Smooth muscle cell (in vitro differentiated cells): Measurements from ENCODE around the gene TSPAN9. TPM values are rescaled to one million over a fixed set of nuclear protein-coding genes. Genes with fewer than 3 reads are reported as not detected.

Experiments used
- DNase-seq: peaks from one replicate; lab custom pipeline; 2025; ENCODE audit not compliant: unreplicated experiment; lab: John Stamatoyannopoulos, UW
- H2AFZ ChIP-seq: fragments of 200-600 bp; sonication (generic); 2 replicates; pipeline ENCODE4 v1.6.0; 2016; ENCODE audit warnings: antibody characterized with exemption, low read depth, mild to moderate bottlenecking
- H3F3A ChIP-seq: fragments of 200-600 bp; sonication (generic); 2 replicates; pipeline ENCODE4 v1.6.0; 2017; ENCODE audit warnings: antibody characterized with exemption, low read depth
- H3K27ac ChIP-seq: fragments of 200-600 bp; sonication (generic); 2 replicates; pipeline ENCODE4 v1.5.1; 2016; ENCODE audit warnings: low read depth, mild to moderate bottlenecking
- H3K27me3 ChIP-seq: fragments of 200-600 bp; sonication (generic); 2 replicates; pipeline ENCODE4 v1.6.1; 2016; ENCODE audit warnings: low read depth, mild to moderate bottlenecking
- H3K36me3 ChIP-seq: fragments of 200-600 bp; sonication (generic); 2 replicates; pipeline ENCODE4 v1.5.1; 2016; ENCODE audit warnings: low read depth
- H3K4me1 ChIP-seq: fragments of 200-600 bp; sonication (generic); 2 replicates; pipeline ENCODE4 v1.5.1; 2016; ENCODE audit warnings: low read depth
- H3K4me2 ChIP-seq: fragments of 200-600 bp; sonication (generic); 2 replicates; pipeline ENCODE4 v1.6.0; 2016; ENCODE audit warnings: mild to moderate bottlenecking
- H3K4me3 ChIP-seq: fragments of 200-600 bp; sonication (generic); 2 replicates; pipeline ENCODE4 v1.5.1; 2016; ENCODE audit warnings: mild to moderate bottlenecking
- H3K79me2 ChIP-seq: fragments of 200-600 bp; sonication (generic); 2 replicates; pipeline ENCODE4 v1.6.0; 2016; ENCODE audit warnings: low read depth, mild to moderate bottlenecking
- H3K9ac ChIP-seq: fragments of 200-600 bp; sonication (generic); 2 replicates; pipeline ENCODE4 v1.6.0; 2016; ENCODE audit warnings: low read depth
- H3K9me3 ChIP-seq: fragments of 200-600 bp; sonication (generic); replicated peaks from 2 replicates; pipeline ENCODE4 v1.5.1; 2016; ENCODE audit warnings: low read depth
- H4K20me1 ChIP-seq: fragments of 200-600 bp; sonication (generic); 2 replicates; pipeline ENCODE4 v1.6.0; 2016; ENCODE audit warnings: low read depth
- CTCF ChIP-seq: fragments of 200-600 bp; sonication (generic); IDR thresholded peaks from 2 replicates; pipeline ENCODE4 v1.5.1; 2017; ENCODE audit warnings: borderline replicate concordance, mild to moderate bottlenecking, antibody characterized with exemption; ENCODE audit not compliant: insufficient read depth, poor library complexity, severe bottlenecking
- WGBS: methylation state at CpG from one replicate; pipeline ENCODE4 v1.1.7; 2016; ENCODE audit warnings: low lambda C conversion rate; 5-methylcytosine and 5-hydroxymethylcytosine counted together
- polyA plus RNA-seq: library from polyadenylated mRNA; unstranded; fragments of >200 nt; fragmentation: Nextera tagmentation; extraction: Ambion mirVana; gene quantifications from 2 replicates; pipeline ENCODE4 v1.2.1, GENCODE V29; 2016
- total RNA-seq: library from RNA; depleted of rRNA; stranded (reverse); fragments of >200 nt; gene quantifications from 2 replicates; pipeline ENCODE4 v1.2.3, GENCODE V29; 2014

TSPAN9 gene
- total and polyA plus RNA-seq, 2 experiments from 2014 or later, result 17.7 to 29.8 TPM

GRCh38 chr12:3117591-3118015 lies 40.4 kb downstream of the TSPAN9 start:
- H3K27ac ChIP-seq, result peak overlapping the region; percentile 93
- no peak overlapping the region for H2AFZ ChIP-seq
- peaks cover 24% of the 10 kb centered on the region for H3K4me1 ChIP-seq
- H3K79me2 ChIP-seq, result peaks cover 16% of the 10 kb centered on the region
- H3K9me3 ChIP-seq, result no peaks in the 10 kb centered on the region
- peak overlapping the region; percentile 38 for H3K9ac ChIP-seq
- no peaks in the 10 kb centered on the region for H3K27me3 ChIP-seq
- H3K4me3 ChIP-seq, result no peak overlapping the region
- peaks cover 4% of the 10 kb centered on the region for H3F3A ChIP-seq
- WGBS, result 62% methylated on average over 3 of the region's 3 CpGs
- no peak for TF ChIP-seq CTCF
- H4K20me1 ChIP-seq, result no peaks in the 10 kb centered on the region
- DNase-seq, result no peak
- no peaks in the 10 kb centered on the region for H3K36me3 ChIP-seq
- peak overlapping the region; percentile 74 for H3K4me2 ChIP-seq

GRCh38 chr12:3119192-3119755 lies 42.1 kb downstream of the TSPAN9 start:
- Histone ChIP-seq H3K79me2 (peaks cover 12% of the 10 kb centered on the region), H3K9me3 (no peaks in the 10 kb centered on the region), H3K4me1 (peaks cover 31% of the 10 kb centered on the region), H3K27me3 (no peaks in the 10 kb centered on the region), H3F3A (peaks cover 4% of the 10 kb centered on the region), H3K9ac (peak overlapping the region; percentile 50), H2AFZ (no peak overlapping the region), H3K27ac (peak overlapping the region; percentile 82), H3K36me3 (no peaks in the 10 kb centered on the region), H3K4me3 (no peak overlapping the region), H3K4me2 (peak overlapping the region; percentile 49), H4K20me1 (no peaks in the 10 kb centered on the region)
- TF ChIP-seq CTCF, result no peak
- no peak for DNase-seq
- 71% methylated on average over 9 of the region's 9 CpGs for WGBS

- Histone ChIP-seq H3K36me3 (no peaks in the 10 kb centered on the region), H3K4me3 (no peak overlapping the region), H3K4me1 (peaks cover 31% of the 10 kb centered on the region), H3F3A (peaks cover 4% of the 10 kb centered on the region), H3K9me3 (no peaks in the 10 kb centered on the region), H3K4me2 (peak overlapping the region; percentile 49), H3K79me2 (peaks cover 8% of the 10 kb centered on the region), H4K20me1 (no peaks in the 10 kb centered on the region), H3K9ac (peak overlapping the region; percentile 60), H2AFZ (no peak overlapping the region), H3K27ac (peak overlapping the region; percentile 82), H3K27me3 (no peaks in the 10 kb centered on the region)
- TF ChIP-seq CTCF, result no peak
- 41% methylated on average over 17 of the region's 17 CpGs for WGBS
- no peak for DNase-seq
Measured at GRCh38 chr12:3119756-3120601, 42.8 kb downstream of the TSPAN9 start.
